ENCODE measurements around the gene KRABD2.

Gene KRABD2

DNA sequence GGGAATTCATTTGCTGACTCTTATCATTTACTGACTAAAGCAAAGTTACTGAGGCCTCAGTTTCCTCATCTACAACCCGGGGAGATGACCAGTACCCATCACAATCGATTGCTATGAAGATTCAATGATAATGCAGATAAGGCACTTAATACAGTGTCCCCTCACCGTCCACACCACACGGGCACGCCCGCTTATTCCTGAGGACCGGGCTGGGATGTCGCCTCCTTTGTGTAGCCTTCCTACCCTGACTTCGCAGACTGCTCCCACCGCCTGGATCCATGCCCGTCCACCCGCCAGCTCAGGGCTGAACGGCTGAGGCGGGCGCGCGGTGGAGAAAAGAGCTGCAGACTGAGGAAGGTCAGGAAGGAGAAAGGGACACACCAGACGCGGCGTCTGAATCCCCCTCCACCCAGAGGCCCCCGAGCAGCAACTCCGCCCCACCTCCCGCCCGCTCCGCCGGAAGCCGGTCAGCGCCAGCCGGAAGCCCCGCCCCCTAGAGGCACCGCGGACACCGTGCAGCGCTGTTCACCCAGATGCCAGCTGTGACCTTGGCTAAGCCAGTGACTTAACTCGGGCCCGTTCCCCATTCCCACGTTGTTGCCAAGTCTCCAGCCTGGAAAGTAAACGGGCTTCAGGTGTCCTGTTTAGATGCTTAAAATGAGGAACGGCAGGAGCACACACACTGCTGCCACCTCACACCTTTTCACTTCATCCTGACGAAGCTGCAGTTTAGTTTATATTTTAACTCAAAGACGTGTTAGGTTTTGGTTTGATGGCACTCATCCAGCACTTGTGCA, at the start of gene KRABD2:
KRABD2 (minus strand) TSS at position 434 of the 797 bp plus-strand sequence.
- Histone ChIP-seq H3K9me3 (ENCODE audit: control insufficient read depth, low read length) (no peaks in the 10 kb centered on the region), H3K27ac (peak within 1 kb of the TSS; percentile 84), H2AFZ (peak within 1 kb of the TSS; percentile 82), H3K27me3 (ENCODE audit: control insufficient read depth, insufficient read depth, low read length) (no peaks in the 10 kb centered on the region), H3K4me1 (peaks cover 8% of the 10 kb centered on the region), H3K79me2 (peaks cover 6% of the 10 kb centered on the region), H3K36me3 (ENCODE audit: control insufficient read depth, insufficient read depth, low read length) (no peaks in the 10 kb centered on the region), H3K9ac (peak within 1 kb of the TSS; percentile 13), H3K4me2 (ENCODE audit: low read length) (peak within 1 kb of the TSS; percentile 98), H3K4me3 (ENCODE audit: low read depth, low read length) (peak within 1 kb of the TSS; percentile 99)
- TF ChIP-seq, protein P1, sequence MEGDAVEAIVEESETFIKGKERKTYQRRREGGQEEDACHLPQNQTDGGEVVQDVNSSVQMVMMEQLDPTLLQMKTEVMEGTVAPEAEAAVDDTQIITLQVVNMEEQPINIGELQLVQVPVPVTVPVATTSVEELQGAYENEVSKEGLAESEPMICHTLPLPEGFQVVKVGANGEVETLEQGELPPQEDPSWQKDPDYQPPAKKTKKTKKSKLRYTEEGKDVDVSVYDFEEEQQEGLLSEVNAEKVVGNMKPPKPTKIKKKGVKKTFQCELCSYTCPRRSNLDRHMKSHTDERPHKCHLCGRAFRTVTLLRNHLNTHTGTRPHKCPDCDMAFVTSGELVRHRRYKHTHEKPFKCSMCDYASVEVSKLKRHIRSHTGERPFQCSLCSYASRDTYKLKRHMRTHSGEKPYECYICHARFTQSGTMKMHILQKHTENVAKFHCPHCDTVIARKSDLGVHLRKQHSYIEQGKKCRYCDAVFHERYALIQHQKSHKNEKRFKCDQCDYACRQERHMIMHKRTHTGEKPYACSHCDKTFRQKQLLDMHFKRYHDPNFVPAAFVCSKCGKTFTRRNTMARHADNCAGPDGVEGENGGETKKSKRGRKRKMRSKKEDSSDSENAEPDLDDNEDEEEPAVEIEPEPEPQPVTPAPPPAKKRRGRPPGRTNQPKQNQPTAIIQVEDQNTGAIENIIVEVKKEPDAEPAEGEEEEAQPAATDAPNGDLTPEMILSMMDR (IDR thresholded peaks at IDR 0.05) = peak; percentile 70

DNA sequence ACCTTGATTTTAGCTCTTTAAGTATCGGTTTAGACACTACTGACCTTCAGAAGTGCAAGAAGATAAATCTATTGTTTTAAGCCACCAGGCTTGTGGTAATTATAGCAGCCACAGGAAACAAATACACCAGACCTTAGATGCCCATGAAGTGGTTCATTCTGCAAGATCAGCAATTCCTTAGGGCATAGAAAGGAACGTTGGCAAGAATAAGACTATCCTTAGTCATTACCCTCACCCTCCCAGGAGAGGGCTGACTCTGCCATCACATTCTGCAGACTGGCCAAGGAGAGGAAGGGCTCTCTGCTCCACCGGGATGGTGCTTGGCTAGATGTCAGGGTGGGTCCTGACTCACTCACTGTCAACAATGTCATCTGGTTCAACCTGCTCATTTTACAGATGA, 45.1 kb upstream of the KRABD2 start:
- TF ChIP-seq, protein P1 (IDR thresholded peaks at IDR 0.05) = no peak
- no peaks in the 10 kb centered on the region for H3K27me3 ChIP-seq (ENCODE audit: control insufficient read depth, insufficient read depth, low read length)
- no peak overlapping the region for H3K4me2 ChIP-seq (ENCODE audit: low read length)
- no peak overlapping the region for H3K9ac ChIP-seq
- no peaks in the 10 kb centered on the region for H3K79me2 ChIP-seq
- no peaks in the 10 kb centered on the region for H3K4me1 ChIP-seq
- H2AFZ ChIP-seq = no peak overlapping the region
- no peaks in the 10 kb centered on the region for H3K9me3 ChIP-seq (ENCODE audit: control insufficient read depth, low read length)
- H3K27ac ChIP-seq = no peak overlapping the region
- H3K36me3 ChIP-seq (ENCODE audit: control insufficient read depth, insufficient read depth, low read length) = no peaks in the 10 kb centered on the region
- H3K4me3 ChIP-seq (ENCODE audit: low read depth, low read length) = no peak overlapping the region

- Histone ChIP-seq H2AFZ (no peak overlapping the region), H3K27ac (peak overlapping the region; percentile 13), H3K27me3 (ENCODE audit: control insufficient read depth, insufficient read depth, low read length) (no peaks in the 10 kb centered on the region), H3K36me3 (ENCODE audit: control insufficient read depth, insufficient read depth, low read length) (no peaks in the 10 kb centered on the region), H3K4me3 (ENCODE audit: low read depth, low read length) (no peak overlapping the region), H3K4me2 (ENCODE audit: low read length) (peak overlapping the region; percentile 10), H3K4me1 (no peaks in the 10 kb centered on the region), H3K9ac (no peak overlapping the region), H3K9me3 (ENCODE audit: control insufficient read depth, low read length) (no peaks in the 10 kb centered on the region), H3K79me2 (no peaks in the 10 kb centered on the region)
- TF ChIP-seq, protein P1 (IDR thresholded peaks at IDR 0.05) = no peak
Measured at GRCh38 chr17:8420041-8420934, 43.8 kb upstream of the KRABD2 start.

- H3K9me3 ChIP-seq (ENCODE audit: control insufficient read depth, low read length) = no peaks in the 10 kb centered on the region
- no peaks in the 10 kb centered on the region for H3K36me3 ChIP-seq (ENCODE audit: control insufficient read depth, insufficient read depth, low read length)
- no peak overlapping the region for H2AFZ ChIP-seq
- no peak overlapping the region for H3K4me2 ChIP-seq (ENCODE audit: low read length)
- H3K9ac ChIP-seq = no peak overlapping the region
- no peak overlapping the region for H3K4me3 ChIP-seq (ENCODE audit: low read depth, low read length)
- no peaks in the 10 kb centered on the region for H3K79me2 ChIP-seq
- TF ChIP-seq, protein P1 (IDR thresholded peaks at IDR 0.05) = no peak
- H3K4me1 ChIP-seq = no peaks in the 10 kb centered on the region
- no peaks in the 10 kb centered on the region for H3K27me3 ChIP-seq (ENCODE audit: control insufficient read depth, insufficient read depth, low read length)
- no peak overlapping the region for H3K27ac ChIP-seq
Measured at GRCh38 chr17:8419305-8419704, 42.8 kb upstream of the KRABD2 start.

All from parathyroid adenoma (tissue), 2 donors.